HG03097 (cell line): ENCODE measurements around the gene AQP2.

Source experiments
- ATAC-seq: cut with Tn5 transposase; IDR thresholded peaks from one replicate; pipeline ENCODE4 v1.9.1; 2021; ENCODE audit not compliant: unreplicated experiment, low FRiP score

Gene AQP2

GRCh38 chr12:49917788-49918173 is 32.8 kb upstream of the AQP2 start:
- ATAC-seq, result no peak

GRCh38 chr12:49920241-49920914 is 30.2 kb upstream of the AQP2 start:
- no peak for ATAC-seq

GRCh38 chr12:49920915-49921286 is 29.6 kb upstream of the AQP2 start:
- ATAC-seq, result no peak

GRCh38 chr12:49921299-49921698 is 29.2 kb upstream of the AQP2 start:
- ATAC-seq, result no peak

- ATAC-seq, result no peak
Observed at GRCh38 chr12:49921936-49922335, 28.6 kb upstream of the AQP2 start.

- no peak for ATAC-seq
Observed at GRCh38 chr12:49922349-49923034, 28.0 kb upstream of the AQP2 start.

- ATAC-seq, result no peak
Observed at GRCh38 chr12:49923035-49923644, 27.4 kb upstream of the AQP2 start.

- no peak for ATAC-seq
Observed at GRCh38 chr12:49923880-49924556, 26.5 kb upstream of the AQP2 start.

GRCh38 chr12:49924628-49925246 is 25.8 kb upstream of the AQP2 start:
- no peak for ATAC-seq

- ATAC-seq, result no peak
Observed at GRCh38 chr12:49925433-49926204, 24.9 kb upstream of the AQP2 start.

GRCh38 chr12:49928471-49928870 is 22.1 kb upstream of the AQP2 start:
- ATAC-seq, result no peak

GRCh38 chr12:49929581-49929980 is 21.0 kb upstream of the AQP2 start:
- ATAC-seq, result no peak

GRCh38 chr12:49930515-49931288 is 19.8 kb upstream of the AQP2 start:
- ATAC-seq, result no peak

GRCh38 chr12:49932023-49932422 is 18.5 kb upstream of the AQP2 start:
- ATAC-seq, result no peak

- ATAC-seq, result no peak
Observed at GRCh38 chr12:49932533-49933130, 17.9 kb upstream of the AQP2 start.

- no peak for ATAC-seq
Observed at GRCh38 chr12:49933796-49934195, 16.7 kb upstream of the AQP2 start.

- ATAC-seq, result no peak
Observed at GRCh38 chr12:49934505-49934904, 16.0 kb upstream of the AQP2 start.

GRCh38 chr12:49936925-49937324 is 13.6 kb upstream of the AQP2 start:
- ATAC-seq, result no peak

- no peak for ATAC-seq
Observed at GRCh38 chr12:49937639-49938300, 12.8 kb upstream of the AQP2 start.
